HepG2 (cell line): ENCODE results near the gene MSMO1. TPM values are rescaled to one million over a fixed set of nuclear protein-coding genes. Genes with fewer than 3 reads are reported as not detected.
A peak's percentile ranks its signal among the peaks of the same experiment; 100 is the strongest.

ENCODE experiments used
- CCAR2 ChIP-seq: fragments of 200-400 bp; formaldehyde crosslinking; optimal IDR thresholded peaks from 2 replicates; pipeline ENCODE3; 2018; ENCODE audit warnings: low read depth, mild to moderate bottlenecking, low read length, moderate library complexity
- ELF1 ChIP-seq: sonication (generic); formaldehyde crosslinking; IDR thresholded peaks from 2 replicates; pipeline ENCODE4 v1.4.0; 2020; ENCODE audit warnings: missing genetic modification reagents
- HMG20B ChIP-seq: conservative IDR thresholded peaks from 2 replicates; pipeline ENCODE4 v1.6.1; 2016; ENCODE audit warnings: missing genetic modification reagents, missing compliant biosample characterization
- HNF4A ChIP-seq: sonication (generic); formaldehyde crosslinking; IDR thresholded peaks from 2 replicates; pipeline ENCODE4 v1.4.0; 2020; ENCODE audit warnings: missing genetic modification reagents
- MTA1 ChIP-seq: sonication (generic); formaldehyde crosslinking; IDR thresholded peaks from 2 replicates; pipeline ENCODE4 v1.4.0; 2020; ENCODE audit warnings: missing genetic modification reagents, mild to moderate bottlenecking, borderline replicate concordance
- NCOA2 ChIP-seq: sonication (generic); formaldehyde crosslinking; IDR thresholded peaks from 2 replicates; pipeline ENCODE4 v1.8.0; 2022; ENCODE audit warnings: inconsistent platforms
- RAD21 ChIP-seq: fragments of 450-650 bp; formaldehyde crosslinking; IDR thresholded peaks from 2 replicates; pipeline ENCODE4 v1.5.0; 2020; ENCODE audit warnings: mild to moderate bottlenecking
- RELA ChIP-seq: sonication (generic); formaldehyde crosslinking; IDR thresholded peaks from 2 replicates; pipeline ENCODE4 v1.4.0; 2020; ENCODE audit warnings: missing genetic modification reagents
- SMC3 ChIP-seq: IDR thresholded peaks from 2 replicates; pipeline ENCODE4 v1.6.1; 2011; ENCODE audit warnings: low read length, improper control_type of control experiment
- STAG1 ChIP-seq: sonication (generic); formaldehyde crosslinking; IDR thresholded peaks from 2 replicates; pipeline ENCODE4 v1.4.0; 2020; ENCODE audit warnings: missing genetic modification reagents
- ZMYM4 ChIP-seq: sonication (generic); formaldehyde crosslinking; IDR thresholded peaks from 2 replicates; pipeline ENCODE4 v1.8.1; 2023; ENCODE audit warnings: mild to moderate bottlenecking, missing genetic modification reagents
- ZNF264 ChIP-seq: sonication (generic); formaldehyde crosslinking; IDR thresholded peaks from 2 replicates; pipeline ENCODE4 v1.4.0; 2020; ENCODE audit warnings: missing genetic modification reagents
- ZSCAN12 ChIP-seq: sonication (generic); formaldehyde crosslinking; IDR thresholded peaks from 2 replicates; pipeline ENCODE4 v1.9.0; 2021; ENCODE audit warnings: mild to moderate bottlenecking, missing genetic modification reagents
- polyA plus RNA-seq, 8 experiments: library from polyadenylated mRNA; depleted of rRNA in 3 of 8; stranded (reverse) in 7 of 8; unstranded in 1 of 8; fragments of >200 nt; fragmentation: Illumina TruSeq in 4 of 8; extraction: Trizol in 4 of 8; gene quantifications; 2 replicates each; pipeline versions ENCODE4 v1.2.1 to v1.2.3, GENCODE V29; 2011 to 2016; ENCODE audit warnings: low read depth in 4 of 8, missing spikeins in 1 of 8, mixed read lengths in 1 of 8; ENCODE audit not compliant: insufficient read depth in 1 of 8
- total RNA-seq, 5 experiments: library from RNA; depleted of rRNA; stranded (reverse); fragments of >200 nt; fragmentation: Illumina TruSeq; extraction: Trizol; gene quantifications; 2 replicates each; pipeline ENCODE4 v1.2.3, GENCODE V29; 2016; ENCODE audit warnings: low read depth in 1 of 5
- TF ChIP-seq, protein P1 (sequence below): sonication (generic); formaldehyde crosslinking; IDR thresholded peaks from 2 replicates; pipeline ENCODE4 v1.5.0; 2020; ENCODE audit warnings: mild to moderate bottlenecking, missing genetic modification reagents, moderate library complexity
- TF ChIP-seq, protein P2 (sequence below): sonication (generic); formaldehyde crosslinking; IDR thresholded peaks from 2 replicates; pipeline ENCODE4 v1.9.0; 2022; ENCODE audit warnings: low read depth, missing genetic modification reagents
- TF ChIP-seq, protein P3 (sequence below): sonication (generic); formaldehyde crosslinking; IDR thresholded peaks from 2 replicates; pipeline ENCODE4 v1.4.0; 2020; ENCODE audit warnings: missing genetic modification reagents
- TF ChIP-seq, protein P4 (sequence below): sonication (generic); formaldehyde crosslinking; IDR thresholded peaks from 2 replicates; pipeline ENCODE4 v1.5.1; 2020; ENCODE audit warnings: mild to moderate bottlenecking, moderate library complexity, missing genetic modification reagents
- TF ChIP-seq, protein P5 (sequence below): IDR thresholded peaks from 2 replicates; pipeline ENCODE4 v1.6.1; 2016; ENCODE audit warnings: low read depth

MSMO1 gene
- total and polyA plus RNA-seq, 2 of the 13 experiments (the other 11 are each of a cell fraction or from before 2014, with no cell fraction given) = 98.1 to 216 TPM

DNA sequence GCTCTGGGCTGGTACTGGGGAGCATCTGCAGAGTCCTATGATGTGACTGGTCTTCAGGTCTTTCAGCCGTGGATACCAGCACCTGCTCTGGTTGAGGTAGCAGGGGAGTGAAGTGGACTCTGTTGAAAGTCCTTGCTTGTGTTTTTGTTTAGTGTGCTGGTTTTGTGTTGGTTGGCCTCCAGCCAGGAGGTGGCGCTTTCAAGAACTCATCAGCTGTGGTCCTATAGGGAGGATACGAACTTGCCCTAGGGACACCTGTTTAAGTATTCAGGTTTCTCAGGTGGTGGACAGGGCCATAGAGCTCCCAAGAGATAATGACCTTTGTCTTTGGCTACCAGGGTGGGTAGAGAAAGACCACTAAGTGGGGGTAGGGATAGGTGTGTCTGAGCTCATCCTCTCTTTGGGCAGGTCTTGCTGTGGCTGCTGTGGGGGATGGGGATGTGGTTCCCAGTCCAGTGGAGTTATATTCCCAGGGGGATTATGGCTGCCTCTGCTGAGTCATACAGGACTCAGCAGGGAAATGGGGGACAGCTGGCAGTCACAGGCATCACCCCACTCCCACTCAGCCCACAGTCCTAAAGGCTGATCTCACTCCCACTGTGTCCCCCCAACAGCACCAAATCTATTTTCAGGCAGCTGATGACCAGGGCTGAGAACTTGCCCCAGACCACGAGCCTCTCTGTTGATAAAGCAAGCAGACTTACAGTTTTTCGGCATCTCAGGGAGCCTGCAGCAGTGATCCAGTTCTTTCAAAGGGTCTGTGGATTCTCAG lies 24.1 kb downstream of the MSMO1 start (continued):
- TF ChIP-seq HMG20B (CRISPR knock-in tag) (no peak), ZNF264 (CRISPR knock-in tag) (no peak), NCOA2 (no peak), SMC3 (peak; percentile 42; the same call in 1 of the 2 replicates), CCAR2 (no peak), ZMYM4 (CRISPR knock-in tag) (peak; percentile 91), HNF4A (CRISPR knock-in tag) (peak; percentile 31), RAD21 (peak; percentile 11; the same call in 1 of the 2 replicates), ELF1 (CRISPR knock-in tag) (no peak), RELA (CRISPR knock-in tag) (no peak), ZSCAN12 (CRISPR knock-in tag) (no peak), STAG1 (CRISPR knock-in tag) (peak; percentile 32; the same call in 1 of the 2 replicates), MTA1 (CRISPR knock-in tag) (no peak)
- TF ChIP-seq, protein P1, sequence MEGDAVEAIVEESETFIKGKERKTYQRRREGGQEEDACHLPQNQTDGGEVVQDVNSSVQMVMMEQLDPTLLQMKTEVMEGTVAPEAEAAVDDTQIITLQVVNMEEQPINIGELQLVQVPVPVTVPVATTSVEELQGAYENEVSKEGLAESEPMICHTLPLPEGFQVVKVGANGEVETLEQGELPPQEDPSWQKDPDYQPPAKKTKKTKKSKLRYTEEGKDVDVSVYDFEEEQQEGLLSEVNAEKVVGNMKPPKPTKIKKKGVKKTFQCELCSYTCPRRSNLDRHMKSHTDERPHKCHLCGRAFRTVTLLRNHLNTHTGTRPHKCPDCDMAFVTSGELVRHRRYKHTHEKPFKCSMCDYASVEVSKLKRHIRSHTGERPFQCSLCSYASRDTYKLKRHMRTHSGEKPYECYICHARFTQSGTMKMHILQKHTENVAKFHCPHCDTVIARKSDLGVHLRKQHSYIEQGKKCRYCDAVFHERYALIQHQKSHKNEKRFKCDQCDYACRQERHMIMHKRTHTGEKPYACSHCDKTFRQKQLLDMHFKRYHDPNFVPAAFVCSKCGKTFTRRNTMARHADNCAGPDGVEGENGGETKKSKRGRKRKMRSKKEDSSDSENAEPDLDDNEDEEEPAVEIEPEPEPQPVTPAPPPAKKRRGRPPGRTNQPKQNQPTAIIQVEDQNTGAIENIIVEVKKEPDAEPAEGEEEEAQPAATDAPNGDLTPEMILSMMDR (CRISPR knock-in tag) = peak; percentile 69
- TF ChIP-seq, protein P2, sequence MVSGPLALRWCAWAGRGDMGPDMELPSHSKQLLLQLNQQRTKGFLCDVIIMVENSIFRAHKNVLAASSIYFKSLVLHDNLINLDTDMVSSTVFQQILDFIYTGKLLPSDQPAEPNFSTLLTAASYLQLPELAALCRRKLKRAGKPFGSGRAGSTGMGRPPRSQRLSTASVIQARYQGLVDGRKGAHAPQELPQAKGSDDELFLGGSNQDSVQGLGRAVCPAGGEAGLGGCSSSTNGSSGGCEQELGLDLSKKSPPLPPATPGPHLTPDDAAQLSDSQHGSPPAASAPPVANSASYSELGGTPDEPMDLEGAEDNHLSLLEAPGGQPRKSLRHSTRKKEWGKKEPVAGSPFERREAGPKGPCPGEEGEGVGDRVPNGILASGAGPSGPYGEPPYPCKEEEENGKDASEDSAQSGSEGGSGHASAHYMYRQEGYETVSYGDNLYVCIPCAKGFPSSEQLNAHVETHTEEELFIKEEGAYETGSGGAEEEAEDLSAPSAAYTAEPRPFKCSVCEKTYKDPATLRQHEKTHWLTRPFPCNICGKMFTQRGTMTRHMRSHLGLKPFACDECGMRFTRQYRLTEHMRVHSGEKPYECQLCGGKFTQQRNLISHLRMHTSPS = no peak
- TF ChIP-seq, protein P3, sequence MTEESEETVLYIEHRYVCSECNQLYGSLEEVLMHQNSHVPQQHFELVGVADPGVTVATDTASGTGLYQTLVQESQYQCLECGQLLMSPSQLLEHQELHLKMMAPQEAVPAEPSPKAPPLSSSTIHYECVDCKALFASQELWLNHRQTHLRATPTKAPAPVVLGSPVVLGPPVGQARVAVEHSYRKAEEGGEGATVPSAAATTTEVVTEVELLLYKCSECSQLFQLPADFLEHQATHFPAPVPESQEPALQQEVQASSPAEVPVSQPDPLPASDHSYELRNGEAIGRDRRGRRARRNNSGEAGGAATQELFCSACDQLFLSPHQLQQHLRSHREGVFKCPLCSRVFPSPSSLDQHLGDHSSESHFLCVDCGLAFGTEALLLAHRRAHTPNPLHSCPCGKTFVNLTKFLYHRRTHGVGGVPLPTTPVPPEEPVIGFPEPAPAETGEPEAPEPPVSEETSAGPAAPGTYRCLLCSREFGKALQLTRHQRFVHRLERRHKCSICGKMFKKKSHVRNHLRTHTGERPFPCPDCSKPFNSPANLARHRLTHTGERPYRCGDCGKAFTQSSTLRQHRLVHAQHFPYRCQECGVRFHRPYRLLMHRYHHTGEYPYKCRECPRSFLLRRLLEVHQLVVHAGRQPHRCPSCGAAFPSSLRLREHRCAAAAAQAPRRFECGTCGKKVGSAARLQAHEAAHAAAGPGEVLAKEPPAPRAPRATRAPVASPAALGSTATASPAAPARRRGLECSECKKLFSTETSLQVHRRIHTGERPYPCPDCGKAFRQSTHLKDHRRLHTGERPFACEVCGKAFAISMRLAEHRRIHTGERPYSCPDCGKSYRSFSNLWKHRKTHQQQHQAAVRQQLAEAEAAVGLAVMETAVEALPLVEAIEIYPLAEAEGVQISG (CRISPR knock-in tag) = peak; percentile 98
- TF ChIP-seq, protein P4, sequence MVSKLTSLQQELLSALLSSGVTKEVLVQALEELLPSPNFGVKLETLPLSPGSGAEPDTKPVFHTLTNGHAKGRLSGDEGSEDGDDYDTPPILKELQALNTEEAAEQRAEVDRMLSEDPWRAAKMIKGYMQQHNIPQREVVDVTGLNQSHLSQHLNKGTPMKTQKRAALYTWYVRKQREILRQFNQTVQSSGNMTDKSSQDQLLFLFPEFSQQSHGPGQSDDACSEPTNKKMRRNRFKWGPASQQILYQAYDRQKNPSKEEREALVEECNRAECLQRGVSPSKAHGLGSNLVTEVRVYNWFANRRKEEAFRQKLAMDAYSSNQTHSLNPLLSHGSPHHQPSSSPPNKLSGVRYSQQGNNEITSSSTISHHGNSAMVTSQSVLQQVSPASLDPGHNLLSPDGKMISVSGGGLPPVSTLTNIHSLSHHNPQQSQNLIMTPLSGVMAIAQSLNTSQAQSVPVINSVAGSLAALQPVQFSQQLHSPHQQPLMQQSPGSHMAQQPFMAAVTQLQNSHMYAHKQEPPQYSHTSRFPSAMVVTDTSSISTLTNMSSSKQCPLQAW = peak; percentile 60
- TF ChIP-seq, protein P5, sequence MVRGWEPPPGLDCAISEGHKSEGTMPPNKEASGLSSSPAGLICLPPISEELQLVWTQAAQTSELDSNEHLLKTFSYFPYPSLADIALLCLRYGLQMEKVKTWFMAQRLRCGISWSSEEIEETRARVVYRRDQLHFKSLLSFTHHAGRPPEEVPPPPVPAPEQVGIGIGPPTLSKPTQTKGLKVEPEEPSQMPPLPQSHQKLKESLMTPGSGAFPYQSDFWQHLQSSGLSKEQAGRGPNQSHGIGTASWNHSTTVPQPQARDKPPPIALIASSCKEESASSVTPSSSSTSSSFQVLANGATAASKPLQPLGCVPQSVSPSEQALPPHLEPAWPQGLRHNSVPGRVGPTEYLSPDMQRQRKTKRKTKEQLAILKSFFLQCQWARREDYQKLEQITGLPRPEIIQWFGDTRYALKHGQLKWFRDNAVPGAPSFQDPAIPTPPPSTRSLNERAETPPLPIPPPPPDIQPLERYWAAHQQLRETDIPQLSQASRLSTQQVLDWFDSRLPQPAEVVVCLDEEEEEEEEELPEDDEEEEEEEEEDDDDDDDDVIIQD (CRISPR knock-in tag) = 0 out of 2 replicates have a peak, but pooled peaks have one; percentile 42
